Measurements from ENCODE around the gene TSPAN12.

DNA sequence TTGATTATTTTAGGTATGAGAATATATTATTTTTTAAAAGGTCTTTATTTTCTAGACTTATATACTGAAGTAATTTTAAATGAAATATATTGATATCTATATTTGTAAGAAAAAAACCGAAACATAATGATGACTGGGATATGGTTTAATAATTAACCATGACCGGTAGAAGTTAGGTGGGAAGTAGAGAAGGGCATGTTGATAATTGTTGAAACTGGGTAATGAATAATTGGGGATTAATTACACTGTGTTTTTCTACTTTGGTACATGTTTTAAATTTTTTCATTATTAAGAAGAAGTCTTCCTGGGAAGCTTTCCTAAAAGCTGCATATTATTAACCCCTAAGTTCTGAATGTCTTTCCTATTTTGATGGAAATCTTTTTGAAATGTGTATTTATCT is 16.3 kb downstream of the TSPAN12 start:
- TF ChIP-seq, protein P1, sequence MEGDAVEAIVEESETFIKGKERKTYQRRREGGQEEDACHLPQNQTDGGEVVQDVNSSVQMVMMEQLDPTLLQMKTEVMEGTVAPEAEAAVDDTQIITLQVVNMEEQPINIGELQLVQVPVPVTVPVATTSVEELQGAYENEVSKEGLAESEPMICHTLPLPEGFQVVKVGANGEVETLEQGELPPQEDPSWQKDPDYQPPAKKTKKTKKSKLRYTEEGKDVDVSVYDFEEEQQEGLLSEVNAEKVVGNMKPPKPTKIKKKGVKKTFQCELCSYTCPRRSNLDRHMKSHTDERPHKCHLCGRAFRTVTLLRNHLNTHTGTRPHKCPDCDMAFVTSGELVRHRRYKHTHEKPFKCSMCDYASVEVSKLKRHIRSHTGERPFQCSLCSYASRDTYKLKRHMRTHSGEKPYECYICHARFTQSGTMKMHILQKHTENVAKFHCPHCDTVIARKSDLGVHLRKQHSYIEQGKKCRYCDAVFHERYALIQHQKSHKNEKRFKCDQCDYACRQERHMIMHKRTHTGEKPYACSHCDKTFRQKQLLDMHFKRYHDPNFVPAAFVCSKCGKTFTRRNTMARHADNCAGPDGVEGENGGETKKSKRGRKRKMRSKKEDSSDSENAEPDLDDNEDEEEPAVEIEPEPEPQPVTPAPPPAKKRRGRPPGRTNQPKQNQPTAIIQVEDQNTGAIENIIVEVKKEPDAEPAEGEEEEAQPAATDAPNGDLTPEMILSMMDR (IDR thresholded peaks at IDR 0.05) = no peak
- TF ChIP-seq POLR2A (IDR thresholded peaks at IDR 0.05) (no peak), EP300 (IDR thresholded peaks at IDR 0.05) (no peak)

Data from ovary (tissue), 3 donors.